Spleen (tissue), 11 donors: ENCODE data around the gene CEMIP. TPM values are rescaled to one million over a fixed set of nuclear protein-coding genes. Genes with fewer than 3 reads are reported as not detected.

Experiments
- DNase-seq: peaks from one replicate; pipeline ENCODE4 v3.0.0-alpha.2; 2020
- H3K27ac ChIP-seq, 8 donors: fragments of 200-600 bp; sonication (generic) in 7 of 8; 1 replicate in 4 of 8; 2 replicates in 4 of 8; pipeline versions ENCODE4 v1.5.0 to v1.8.0; 2016 to 2021; ENCODE audit warnings: inconsistent platforms in 4 of 8, mild to moderate bottlenecking in 4 of 8, moderate library complexity in 1 of 8
- H3K27me3 ChIP-seq, 7 donors: fragments of 200-600 bp; sonication (generic) in 6 of 7; replicated peaks in 1 of 7; 1 replicate in 4 of 7; 2 replicates in 3 of 7; pipeline versions ENCODE4 v1.5.0 to v1.8.0; 2016 to 2021; ENCODE audit warnings: inconsistent platforms in 3 of 7, mild to moderate bottlenecking in 1 of 7
- H3K36me3 ChIP-seq, 6 donors: fragments of 200-600 bp; sonication (generic) in 5 of 6; 1 replicate in 4 of 6; 2 replicates in 2 of 6; pipeline versions ENCODE4 v1.5.0 to v1.8.0; 2016 to 2021; ENCODE audit warnings: inconsistent platforms in 2 of 6
- H3K4me1 ChIP-seq, 6 donors: fragments of 200-600 bp; sonication (generic) in 5 of 6; 1 replicate in 3 of 6; 2 replicates in 3 of 6; pipeline versions ENCODE4 v1.5.0 to v1.8.0; 2016 to 2021; ENCODE audit warnings: inconsistent platforms in 3 of 6
- H3K4me3 ChIP-seq, 8 donors: fragments of 200-600 bp; sonication (generic) in 7 of 8; 1 replicate in 4 of 8; 2 replicates in 4 of 8; pipeline versions ENCODE4 v1.5.0 to v1.8.0; 2016 to 2021; ENCODE audit warnings: inconsistent platforms in 4 of 8, mild to moderate bottlenecking in 4 of 8, moderate library complexity in 2 of 8
- H3K9me3 ChIP-seq, 8 donors: fragments of 200-600 bp; sonication (generic) in 7 of 8; 1 replicate in 4 of 8; 2 replicates in 4 of 8; pipeline versions ENCODE4 v1.5.0 to v1.8.0; 2016 to 2021; ENCODE audit warnings: inconsistent platforms in 4 of 8
- CTCF ChIP-seq, 11 experiments: fragments of 200-600 bp in 7 of 11; fragments of 450-650 bp in 4 of 11; sonication (generic) in 4 of 11; IDR thresholded peaks in 8 of 11; conservative IDR thresholded peaks in 3 of 11; 1 replicate in 7 of 11; 2 replicates in 4 of 11; pipeline versions ENCODE4 v1.4.0 to v1.8.0; 2016 to 2021; ENCODE audit warnings: antibody characterized with exemption in 11 of 11, inconsistent platforms in 4 of 11, mild to moderate bottlenecking in 1 of 11
- POLR2A ChIP-seq, 3 donors: fragments of 450-650 bp; IDR thresholded peaks; one replicate each; pipeline ENCODE4 v1.5.1; 2017; ENCODE audit warnings: antibody characterized with exemption in 3 of 3, mild to moderate bottlenecking in 1 of 3
- POLR2AphosphoS5 ChIP-seq, 3 donors: sonication (generic); formaldehyde crosslinking; IDR thresholded peaks; one replicate each; pipeline ENCODE4 v1.5.1; 2017; ENCODE audit warnings: antibody characterized with exemption in 3 of 3
- WGBS, 5 donors: extraction: QIAGEN DNeasy Blood & Tissue Kit in 3 of 5; methylation state at CpG; one replicate each; pipeline versions ENCODE4 v1.1.5 to v1.1.7; 2013 to 2018; 5-methylcytosine and 5-hydroxymethylcytosine counted together
- intact Hi-C: fragments of 100-400 bp; cut with DNase I; formaldehyde crosslinking; loops from one replicate; pipeline ENCODE4 v1.15.0; 2023; ENCODE audit warnings: low total_unique reads
- polyA plus RNA-seq, 3 donors: library from polyadenylated mRNA; stranded (reverse); fragments of 200-250 nt; gene quantifications; one replicate each; pipeline ENCODE4 v1.2.1, GENCODE V29; 2013
- total RNA-seq, 7 donors: library from RNA; depleted of rRNA in 3 of 7; stranded (reverse); fragments of >200 nt in 3 of 7; fragmentation: NEBNext Ultra II Directional in 4 of 7; extraction: Animal tissue kit (Norgen Biotek cat#: 25700) in 4 of 7; gene quantifications; one replicate each; pipeline versions ENCODE4 v1.1.0 to v1.2.1, GENCODE V29; 2016 to 2021
- donor health status: healthy with polysubstance abuse.
- donor health status: DM: no; HTN: no; CAD: no; lungs with moderate emphysema.
- donor health status: DM: no; HTN: no; CAD: no.
- donor health status: Bipolar disorder and iron deficiency.
- donor health status: healthy.
- donor health status: DM: no; HTN: no; CAD: no.
- donor health status: DM: yes; HTN: yes; CAD: no.

Gene CEMIP
- total and polyA plus RNA-seq, 10 donors, result 0.20 to 3.0 (median 1.0) TPM; not detected in 1

- no peak for DNase-seq
- intact Hi-C loops, result loop anchor here (10.0 kb wide), 1 partner anchor 75 kb away; the partner anchor contains the start of gene ABHD17C
- H3K27ac ChIP-seq, result no peak overlapping the region
- H3K9me3 ChIP-seq, result no peaks in the 10 kb centered on the region
- TF ChIP-seq POLR2A (IDR thresholded peaks at IDR 0.05), result no peak
- no peak for TF ChIP-seq POLR2AphosphoS5 (IDR thresholded peaks at IDR 0.05)
- TF ChIP-seq CTCF (IDR thresholded peaks at IDR 0.05 in 8 of 11, conservative IDR thresholded peaks at IDR 0.05 in 3 of 11), result no peak
- WGBS, 5 donors, result 78 to 88% (median 81%) methylated on average over 7 of the region's 7 CpGs
- H3K4me1 ChIP-seq, result peaks cover 0 to 6% (median 0%) of the 10 kb centered on the region in 6 donors
- H3K36me3 ChIP-seq, result no peaks in the 10 kb centered on the region
- H3K27me3 ChIP-seq, result no peaks in the 10 kb centered on the region
- no peak overlapping the region for H3K4me3 ChIP-seq
Observed at GRCh38 chr15:80769829-80770705, 9.1 kb upstream of the CEMIP start.

- H3K9me3 ChIP-seq, result no peaks in the 10 kb centered on the region
- intact Hi-C loops, result loop anchor here (10.0 kb wide), 1 partner anchor 78 kb away; the partner anchor contains the start of gene ABHD17C
- no peak overlapping the region for H3K27ac ChIP-seq
- no peak for TF ChIP-seq POLR2AphosphoS5 (IDR thresholded peaks at IDR 0.05)
- no peak for TF ChIP-seq POLR2A (IDR thresholded peaks at IDR 0.05)
- TF ChIP-seq CTCF (IDR thresholded peaks at IDR 0.05 in 8 of 11, conservative IDR thresholded peaks at IDR 0.05 in 3 of 11), result no peak
- 80 to 91% (median 86%) methylated on average over 8 of the region's 8 CpGs for WGBS, 5 donors
- no peak overlapping the region for H3K4me3 ChIP-seq
- H3K36me3 ChIP-seq, result no peaks in the 10 kb centered on the region
- peaks cover 0 to 15% (median 0%) of the 10 kb centered on the region in 7 donors for H3K27me3 ChIP-seq
- peaks cover 0 to 26% (median 12%) of the 10 kb centered on the region in 6 donors for H3K4me1 ChIP-seq
- DNase-seq, result no peak
Observed at GRCh38 chr15:80773122-80773551, 6.0 kb upstream of the CEMIP start.

- no peak for DNase-seq
- H3K9me3 ChIP-seq, result no peaks in the 10 kb centered on the region
- peaks cover 0 to 33% (median 17%) of the 10 kb centered on the region in 6 donors for H3K4me1 ChIP-seq
- intact Hi-C loops, result loop anchor here (10.0 kb wide), 1 partner anchor 79 kb away; the partner anchor contains the start of gene ABHD17C
- H3K27me3 ChIP-seq, result peaks cover 0 to 23% (median 4%) of the 10 kb centered on the region in 7 donors
- H3K36me3 ChIP-seq, result no peaks in the 10 kb centered on the region
- H3K27ac ChIP-seq, result peak overlapping the region in 1 of 8 donors; percentile 18
- TF ChIP-seq POLR2A (IDR thresholded peaks at IDR 0.05) (no peak), POLR2AphosphoS5 (IDR thresholded peaks at IDR 0.05) (no peak), CTCF (IDR thresholded peaks at IDR 0.05 in 8 of 11, conservative IDR thresholded peaks at IDR 0.05 in 3 of 11) (no peak)
- 73 to 86% (median 77%) methylated on average over 5 of the region's 5 CpGs for WGBS, 5 donors
- H3K4me3 ChIP-seq, result no peak overlapping the region
Observed at GRCh38 chr15:80773792-80774352, 5.3 kb upstream of the CEMIP start.
